ENCODE measurements around the gene SGMS1. TPM values are rescaled to one million over a fixed set of nuclear protein-coding genes. Genes with fewer than 3 reads are reported as not detected.

The SGMS1 gene
- total and polyA plus RNA-seq, 2 donors from 2014 or later, result 13.6 to 100 TPM

GRCh38 chr10:50586740-50587088, 37.0 kb downstream of the SGMS1 start:
- Histone ChIP-seq H3K36me3 (ENCODE audit: control insufficient read depth in 2 of 3, insufficient read depth in 3 of 3, low read length in 3 of 3) (peaks cover 0 to 6% (median 0%) of the 10 kb centered on the region in 3 donors), H3K9ac (ENCODE audit: low read length in 3 of 3) (no peak overlapping the region), H3K4me1 (ENCODE audit: control insufficient read depth in 2 of 3, insufficient read depth in 2 of 3, low read depth in 1 of 3, low read length in 3 of 3) (peaks cover 0 to 11% (median 5%) of the 10 kb centered on the region in 3 donors), H3K27ac (ENCODE audit: low read depth in 2 of 2, low read length in 2 of 2) (no peak overlapping the region), H3K9me3 (ENCODE audit: control insufficient read depth in 2 of 3, insufficient read depth in 1 of 3, low read length in 3 of 3) (no peaks in the 10 kb centered on the region), H3K4me3 (ENCODE audit: low read length in 3 of 3) (no peak overlapping the region), H3K27me3 (ENCODE audit: control insufficient read depth, insufficient read depth, low read length) (no peaks in the 10 kb centered on the region)
- DNase-seq, result no peak
- intact Hi-C loops (cut with DNase I), result no loop called here
- TF ChIP-seq CTCF (IDR thresholded peaks at IDR 0.05; ENCODE audit: borderline replicate concordance, extremely low read depth, insufficient read depth), result no peak
- no peak for FAIRE-seq

GRCh38 chr10:50585921-50586739, 37.6 kb downstream of the SGMS1 start:
- no peak for TF ChIP-seq CTCF (IDR thresholded peaks at IDR 0.05; ENCODE audit: borderline replicate concordance, extremely low read depth, insufficient read depth)
- H3K27ac ChIP-seq (ENCODE audit: low read depth in 2 of 2, low read length in 2 of 2), result no peak overlapping the region
- H3K9me3 ChIP-seq (ENCODE audit: control insufficient read depth in 2 of 3, insufficient read depth in 1 of 3, low read length in 3 of 3), result no peaks in the 10 kb centered on the region
- no peak overlapping the region for H3K4me3 ChIP-seq (ENCODE audit: low read length in 3 of 3)
- intact Hi-C loops (cut with DNase I), result no loop called here
- peaks cover 0 to 6% (median 0%) of the 10 kb centered on the region in 3 donors for H3K36me3 ChIP-seq (ENCODE audit: control insufficient read depth in 2 of 3, insufficient read depth in 3 of 3, low read length in 3 of 3)
- H3K9ac ChIP-seq (ENCODE audit: low read length in 3 of 3), result no peak overlapping the region
- FAIRE-seq (no peak), DNase-seq (no peak)
- H3K4me1 ChIP-seq (ENCODE audit: control insufficient read depth in 2 of 3, insufficient read depth in 2 of 3, low read depth in 1 of 3, low read length in 3 of 3), result peaks cover 0 to 16% (median 9%) of the 10 kb centered on the region in 3 donors
- no peaks in the 10 kb centered on the region for H3K27me3 ChIP-seq (ENCODE audit: control insufficient read depth, insufficient read depth, low read length)

GRCh38 chr10:50582766-50583762, 40.7 kb downstream of the SGMS1 start:
- intact Hi-C loops (cut with DNase I), result no loop called here
- Histone ChIP-seq H3K4me3 (ENCODE audit: low read length in 3 of 3) (no peak overlapping the region), H3K9ac (ENCODE audit: low read length in 3 of 3) (no peak overlapping the region), H3K9me3 (ENCODE audit: control insufficient read depth in 2 of 3, insufficient read depth in 1 of 3, low read length in 3 of 3) (no peaks in the 10 kb centered on the region), H3K36me3 (ENCODE audit: control insufficient read depth in 2 of 3, insufficient read depth in 3 of 3, low read length in 3 of 3) (peaks cover 0 to 3% (median 0%) of the 10 kb centered on the region in 3 donors), H3K4me1 (ENCODE audit: control insufficient read depth in 2 of 3, insufficient read depth in 2 of 3, low read depth in 1 of 3, low read length in 3 of 3) (peaks cover 0 to 22% (median 10%) of the 10 kb centered on the region in 3 donors), H3K27me3 (ENCODE audit: control insufficient read depth, insufficient read depth, low read length) (no peaks in the 10 kb centered on the region), H3K27ac (ENCODE audit: low read depth in 2 of 2, low read length in 2 of 2) (no peak overlapping the region)
- FAIRE-seq, result no peak
- DNase-seq, result no peak
- TF ChIP-seq CTCF (IDR thresholded peaks at IDR 0.05; ENCODE audit: borderline replicate concordance, extremely low read depth, insufficient read depth), result no peak
